AG10803 (cell line): ENCODE measurements around the gene ARL9.
A peak's percentile ranks its signal among the peaks of the same experiment; 100 is the strongest.

Source experiments
- DNase-seq: peaks from one replicate; pipeline ENCODE4 v3.0.0; 2010; ENCODE audit warnings: low read depth
- H3K4me3 ChIP-seq: 2 replicates; pipeline ENCODE4 v1.5.1; 2011; ENCODE audit warnings: mild to moderate bottlenecking, low read length, control low read depth
- CTCF ChIP-seq: conservative IDR thresholded peaks from 2 replicates; pipeline ENCODE4 v1.5.1; 2011; ENCODE audit warnings: mild to moderate bottlenecking, low read length, control low read depth, inconsistent platforms

Gene ARL9

GRCh38 chr4:56505269-56506130, at the start of gene ARL9:
Gene ARL9 (plus strand): TSS chr4:56505791. CDS start chr4:56505863, 72 bp downstream.
- TF ChIP-seq CTCF: no peak
- H3K4me3 ChIP-seq: peak within 1 kb of the TSS; percentile 66
- peak; percentile 40 for DNase-seq

- TF ChIP-seq CTCF: no peak
- H3K4me3 ChIP-seq: no peak overlapping the region
- peak; percentile 45 for DNase-seq
Measured at GRCh38 chr4:56460085-56460484, 45.5 kb upstream of the ARL9 start.

GRCh38 chr4:56462157-56462556, 43.4 kb upstream of the ARL9 start:
- DNase-seq: no peak
- no peak overlapping the region for H3K4me3 ChIP-seq
- no peak for TF ChIP-seq CTCF

- DNase-seq: no peak
- no peak for TF ChIP-seq CTCF
Measured at GRCh38 chr4:56463711-56464110, 41.9 kb upstream of the ARL9 start.

GRCh38 chr4:56464581-56464980, 41.0 kb upstream of the ARL9 start:
- no peak overlapping the region for H3K4me3 ChIP-seq
- TF ChIP-seq CTCF: no peak
- no peak for DNase-seq

More at GRCh38 chr4:56463711-56464110, 41.9 kb upstream of the ARL9 start:
- H3K4me3 ChIP-seq: no peak overlapping the region

- DNase-seq: peak; percentile 42
- H3K4me3 ChIP-seq: peak overlapping the region; percentile 62
- TF ChIP-seq CTCF: no peak
Measured at GRCh38 chr4:56465599-56466295, 39.8 kb upstream of the ARL9 start.

GRCh38 chr4:56466296-56466761, 39.3 kb upstream of the ARL9 start:
- H3K4me3 ChIP-seq: peak overlapping the region; percentile 62
- peak; percentile 82 for DNase-seq
